H1 (cell line): Measurements from ENCODE around the gene YARS2. TPM values are rescaled to one million over a fixed set of nuclear protein-coding genes. Genes with fewer than 3 reads are reported as not detected.

Experiments used
- CTCF ChIA-PET: fragments of 300-600 bp; sonication (Branson Sonifier 250); formaldehyde crosslinking; loops from one replicate; lab custom pipeline; 2021; ENCODE audit not compliant: partially characterized antibody; lab: Charles Lee
- POLR2A ChIA-PET: fragments of 300-600 bp; sonication (Branson Sonifier 250); formaldehyde crosslinking; loops from one replicate; lab custom pipeline; 2021; ENCODE audit warnings: inconsistent platforms; ENCODE audit not compliant: partially characterized antibody; lab: Charles Lee
- DNase-seq, 2 experiments: peaks; one replicate each; pipeline versions ENCODE4 v3.0.0 to v3.0.0-alpha.2; 2010 to 2022; ENCODE audit warnings: low spot score in 2 of 2, low read depth in 1 of 2, mixed read lengths in 1 of 2
- FAIRE-seq: peaks from 2 replicates; lab custom pipeline; 2011; peaks lifted over from hg19 to GRCh38; lab: Jason Lieb, UNC
- H2AFZ ChIP-seq: 2 replicates; pipeline ENCODE4 v1.8.1; 2012; ENCODE audit warnings: low read length, inconsistent platforms
- H2AK5ac ChIP-seq: 2 replicates; pipeline ENCODE4 v1.6.1; 2013; ENCODE audit warnings: low read depth, low read length
- H2BK120ac ChIP-seq: replicated peaks from 2 replicates; pipeline ENCODE3; 2013; ENCODE audit warnings: low read depth, low read length, inconsistent platforms
- H2BK12ac ChIP-seq: 2 replicates; pipeline ENCODE4 v1.6.1; 2013; ENCODE audit warnings: low read depth, low read length
- H2BK15ac ChIP-seq: 2 replicates; pipeline ENCODE4 v1.6.1; 2013; ENCODE audit warnings: low read length
- H2BK20ac ChIP-seq: 2 replicates; pipeline ENCODE4 v1.6.1; 2013; ENCODE audit warnings: low read length
- H2BK5ac ChIP-seq: 2 replicates; pipeline ENCODE4 v1.6.1; 2013; ENCODE audit warnings: low read depth, low read length
- H3K14ac ChIP-seq: 2 replicates; pipeline ENCODE4 v1.6.1; 2013; ENCODE audit warnings: inconsistent platforms; ENCODE audit not compliant: insufficient read length
- H3K18ac ChIP-seq: 2 replicates; pipeline ENCODE4 v1.6.1; 2013; ENCODE audit warnings: low read length; ENCODE audit errors: extremely low read depth
- H3K23ac ChIP-seq: 2 replicates; pipeline ENCODE4 v1.6.1; 2013; ENCODE audit warnings: inconsistent platforms; ENCODE audit not compliant: insufficient read length
- H3K23me2 ChIP-seq: 2 replicates; pipeline ENCODE4 v1.6.1; 2013; ENCODE audit warnings: low read depth, low read length
- H3K27ac ChIP-seq: 2 replicates; pipeline ENCODE4 v1.6.1; 2011; ENCODE audit warnings: low read depth, low read length, inconsistent platforms
- H3K27me3 ChIP-seq, 4 experiments: replicated peaks in 1 of 4; 1 replicate in 1 of 4; 2 replicates in 3 of 4; pipeline versions ENCODE4 v1.6.1 to v1.8.1; 2011 to 2013; ENCODE audit warnings: low read length in 3 of 4, mild to moderate bottlenecking in 3 of 4, inconsistent platforms in 2 of 4, mixed read lengths in 2 of 4, moderate library complexity in 1 of 4; ENCODE audit not compliant: control insufficient read depth in 3 of 4, insufficient read depth in 3 of 4; ENCODE audit errors: extremely low read depth in 1 of 4
- H3K36me3 ChIP-seq, 4 experiments: 2 replicates each; pipeline versions ENCODE4 v1.6.1 to v1.8.1; 2011 to 2013; ENCODE audit warnings: mild to moderate bottlenecking in 4 of 4, low read length in 3 of 4, moderate library complexity in 2 of 4, control low read depth in 1 of 4, inconsistent platforms in 1 of 4; ENCODE audit not compliant: insufficient read depth in 4 of 4, control insufficient read depth in 2 of 4
- H3K4ac ChIP-seq: replicated peaks from 2 replicates; pipeline ENCODE3; 2013; ENCODE audit warnings: low read length, low read depth, mixed read lengths, inconsistent platforms; ENCODE audit not compliant: insufficient read length
- H3K4me1 ChIP-seq, 4 experiments: replicated peaks in 1 of 4; 1 replicate in 1 of 4; 2 replicates in 3 of 4; pipeline versions ENCODE4 v1.6.1 to v1.8.1; 2011 to 2013; ENCODE audit warnings: low read length in 3 of 4, inconsistent platforms in 2 of 4, mixed read lengths in 1 of 4; ENCODE audit not compliant: insufficient read depth in 4 of 4, control insufficient read depth in 3 of 4
- H3K4me2 ChIP-seq, 2 experiments: 2 replicates each; pipeline versions ENCODE4 v1.6.1 to v1.8.1; 2011 to 2013; ENCODE audit warnings: low read depth in 2 of 2, low read length in 2 of 2, control low read depth in 1 of 2, inconsistent platforms in 1 of 2, mild to moderate bottlenecking in 1 of 2; ENCODE audit not compliant: insufficient read depth in 1 of 2
- H3K4me3 ChIP-seq, 4 experiments: fragments of 200-600, 300-600 bp in 1 of 4; sonication (generic), shearing (Covaris generic), sonication (Bioruptor Twin) in 1 of 4; 2 replicates each; pipeline versions ENCODE4 v1.5.1 to v1.8.1; 2011 to 2016; ENCODE audit warnings: low read length in 4 of 4, low read depth in 3 of 4, control low read depth in 2 of 4, inconsistent platforms in 2 of 4, mild to moderate bottlenecking in 2 of 4, mixed read lengths in 1 of 4, moderate library complexity in 1 of 4; ENCODE audit not compliant: insufficient read depth in 2 of 4; ENCODE audit errors: extremely low read depth in 1 of 4
- H3K56ac ChIP-seq: replicated peaks from 2 replicates; pipeline ENCODE3; 2013; ENCODE audit warnings: low read depth, mild to moderate bottlenecking, mixed read lengths, low read length, inconsistent platforms; ENCODE audit not compliant: insufficient read length
- H3K79me1 ChIP-seq: 2 replicates; pipeline ENCODE4 v1.6.1; 2013; ENCODE audit warnings: low read depth, low read length, control low read depth
- H3K79me2 ChIP-seq, 2 experiments: 2 replicates each; pipeline versions ENCODE4 v1.6.1 to v1.8.1; 2012 to 2013; ENCODE audit warnings: low read length in 2 of 2, mild to moderate bottlenecking in 2 of 2, inconsistent platforms in 1 of 2; ENCODE audit not compliant: insufficient read depth in 2 of 2, control insufficient read depth in 1 of 2
- H3K9ac ChIP-seq, 4 experiments: replicated peaks in 1 of 4; 1 replicate in 1 of 4; 2 replicates in 3 of 4; pipeline versions ENCODE4 v1.6.1 to v1.8.1; 2011 to 2013; ENCODE audit warnings: low read depth in 3 of 4, low read length in 3 of 4, control low read depth in 2 of 4, mild to moderate bottlenecking in 2 of 4, moderate library complexity in 2 of 4, inconsistent platforms in 1 of 4; ENCODE audit errors: extremely low read depth in 1 of 4
- H3K9me3 ChIP-seq, 2 experiments: 2 replicates each; pipeline versions ENCODE4 v1.6.1 to v1.8.1; 2012 to 2013; ENCODE audit warnings: mild to moderate bottlenecking in 2 of 2, moderate library complexity in 2 of 2, control low read depth in 1 of 2, inconsistent platforms in 1 of 2, low read depth in 1 of 2, low read length in 1 of 2, mixed read lengths in 1 of 2; ENCODE audit not compliant: insufficient read depth in 2 of 2
- H4K20me1 ChIP-seq, 2 experiments: replicated peaks in 1 of 2; 2 replicates each; pipeline versions ENCODE3 to v1.8.1; 2011 to 2013; ENCODE audit warnings: inconsistent platforms in 2 of 2, low read length in 2 of 2, mild to moderate bottlenecking in 1 of 2; ENCODE audit not compliant: insufficient read depth in 2 of 2, control insufficient read depth in 1 of 2
- H4K5ac ChIP-seq: 2 replicates; pipeline ENCODE4 v1.6.1; 2013; ENCODE audit warnings: low read length, low read depth, mixed read lengths, inconsistent platforms; ENCODE audit not compliant: insufficient read length
- H4K8ac ChIP-seq: 2 replicates; pipeline ENCODE4 v1.8.0; 2013; ENCODE audit warnings: mild to moderate bottlenecking, moderate library complexity, low read length, inconsistent platforms; ENCODE audit not compliant: insufficient read depth; ENCODE audit errors: extremely low read depth
- H4K91ac ChIP-seq: replicated peaks from 2 replicates; pipeline ENCODE3; 2013; ENCODE audit warnings: low read length, mixed read lengths, inconsistent platforms; ENCODE audit not compliant: insufficient read length
- BRCA1 ChIP-seq: IDR thresholded peaks from 2 replicates; pipeline ENCODE4 v1.6.1; 2012; ENCODE audit warnings: low read depth, low read length, improper control_type of control experiment
- RBBP5 ChIP-seq: IDR thresholded peaks from 2 replicates; pipeline ENCODE4 v1.7.1; 2012; ENCODE audit warnings: low read depth, mild to moderate bottlenecking, inconsistent platforms, low read length, moderate library complexity, borderline replicate concordance
- SIX5 ChIP-seq: IDR thresholded peaks from 2 replicates; pipeline ENCODE4 v1.6.1; 2011; ENCODE audit warnings: mild to moderate bottlenecking, low read depth, low read length
- TEAD4 ChIP-seq: IDR thresholded peaks from 2 replicates; pipeline ENCODE4 v1.6.1; 2012; ENCODE audit warnings: low read depth, low read length, inconsistent platforms, mixed read lengths
- WGBS, 2 experiments: shearing (Covaris generic) in 1 of 2; methylation state at CpG; one replicate each; pipeline versions ENCODE4 v1.1.6 to v1.1.7; 2013 to 2015; ENCODE audit warnings: low lambda C conversion rate in 2 of 2, mixed read lengths in 2 of 2, inconsistent platforms in 1 of 2, low coverage in 1 of 2, missing lambda C conversion rate in 1 of 2; ENCODE audit not compliant: insufficient replicate concordance in 2 of 2, insufficient coverage in 1 of 2, insufficient read length in 1 of 2; ENCODE audit errors: extremely low coverage in 1 of 2, missing lambda C conversion rate in 1 of 2; 5-methylcytosine and 5-hydroxymethylcytosine counted together
- polyA plus RNA-seq, 7 experiments: library from polyadenylated mRNA; depleted of rRNA in 3 of 7; stranded (reverse) in 5 of 7; unstranded in 2 of 7; fragments of >200 nt in 5 of 7; fragments of 200-250 nt in 2 of 7; gene quantifications; 1 replicate in 5 of 7; 2 replicates in 1 of 7; 4 replicates in 1 of 7; pipeline versions ENCODE4 v1.2.1 to v1.2.3, GENCODE V29; 2011 to 2013; ENCODE audit warnings: missing spikeins in 2 of 7, mixed read lengths in 2 of 7
- total RNA-seq: library from RNA; stranded (reverse); fragmentation: NEBNext Ultra II Directional; extraction: Animal tissue kit (Norgen Biotek cat#: 25700); gene quantifications from 2 replicates; pipeline ENCODE4 v1.2.1, GENCODE V29; 2021

Gene YARS2
- total and polyA plus RNA-seq, 2 of the 8 experiments (the other 6 are each of a cell fraction or from before 2014, with no cell fraction given), result 29.9 to 41.4 TPM

- H3K79me2 ChIP-seq, result no peaks in the 10 kb centered on the region
- 93% methylated on average over 6 of the region's 6 CpGs; no CpG with 5 or more reads in 1 of the 2 experiments for WGBS, 2 experiments
- no peaks in the 10 kb centered on the region for H3K36me3 ChIP-seq
- no peak overlapping the region for H3K56ac ChIP-seq
- no peaks in the 10 kb centered on the region for H3K9me3 ChIP-seq
- no peak overlapping the region for H3K4me2 ChIP-seq
- H3K4me3 ChIP-seq, result no peak overlapping the region
- no peak overlapping the region for H3K27ac ChIP-seq
- H4K91ac ChIP-seq, result no peak overlapping the region
- H2BK15ac ChIP-seq, result no peak overlapping the region
- H3K23me2 ChIP-seq, result no peaks in the 10 kb centered on the region
- no peaks in the 10 kb centered on the region for H3K27me3 ChIP-seq
- no peak overlapping the region for H2AK5ac ChIP-seq
- no peak overlapping the region for H2BK5ac ChIP-seq
- no peak overlapping the region for H3K23ac ChIP-seq
- H3K4ac ChIP-seq, result no peak overlapping the region
- no peak overlapping the region for H4K5ac ChIP-seq
- DNase-seq (no peak), FAIRE-seq (no peak)
- no peak overlapping the region for H3K18ac ChIP-seq
- ChIA-PET CTCF (interaction anchor here (0.9 to 2.1 kb wide), 4 partner anchors 11 to 143 kb away, joined by 3 to 8 read pairs (median 6); partner anchors contain the start of gene YARS2), POLR2A (interaction anchor here (1.5 kb wide), 1 partner anchor 10 kb away, joined by 3 read pairs; no protein-coding TSS in a partner anchor)
- TF ChIP-seq BRCA1 (no peak), RBBP5 (no peak), SIX5 (no peak), TEAD4 (no peak)
- no peaks in the 10 kb centered on the region for H3K79me1 ChIP-seq
- no peak overlapping the region for H3K9ac ChIP-seq
- H2AFZ ChIP-seq, result no peak overlapping the region
- H3K14ac ChIP-seq, result no peak overlapping the region
- H4K8ac ChIP-seq, result no peak overlapping the region
- H2BK120ac ChIP-seq, result no peak overlapping the region
- H3K4me1 ChIP-seq, result no peaks in the 10 kb centered on the region
- H4K20me1 ChIP-seq, result no peaks in the 10 kb centered on the region
- no peak overlapping the region for H2BK12ac ChIP-seq
- no peak overlapping the region for H2BK20ac ChIP-seq
Measured at GRCh38 chr12:32777691-32778175, 22.0 kb upstream of the YARS2 start.
